ENCODE measurements around the gene RIC8B.
A peak's percentile ranks its signal among the peaks of the same experiment; 100 is the strongest.

RIC8B gene

GRCh38 chr12:106900554-106900953, 126.1 kb downstream of the RIC8B start:
- no peak overlapping the region for H2BK12ac ChIP-seq (ENCODE audit: low read length)
- H3K4me2 ChIP-seq (ENCODE audit: insufficient read depth, low read length, poor library complexity, severe bottlenecking): no peak overlapping the region
- H3K9me3 ChIP-seq (replicated peaks in 1 of 2; ENCODE audit: control insufficient read depth in 2 of 2, insufficient read depth in 1 of 2, low read depth in 1 of 2, low read length in 2 of 2): no peaks in the 10 kb centered on the region
- no peak overlapping the region for H4K8ac ChIP-seq (ENCODE audit: low read depth, low read length)
- H3K27me3 ChIP-seq (ENCODE audit: control insufficient read depth in 3 of 3, insufficient read depth in 3 of 3, low read depth in 1 of 3, low read length in 3 of 3): peaks cover 0 to 2% (median 0%) of the 10 kb centered on the region in 3 experiments
- no peaks in the 10 kb centered on the region for H3K79me1 ChIP-seq (ENCODE audit: low read depth, low read length)
- H2BK5ac ChIP-seq (ENCODE audit: low read length): no peak overlapping the region
- no peaks in the 10 kb centered on the region for H3K36me3 ChIP-seq (replicated peaks in 1 of 2; ENCODE audit: control insufficient read depth in 2 of 2, insufficient read depth in 2 of 2, low read length in 2 of 2)
- no peak overlapping the region for H2BK120ac ChIP-seq (ENCODE audit: low read depth, low read length)
- H3K18ac ChIP-seq (ENCODE audit: low read length): no peak overlapping the region
- no CpG with 5 or more reads among the region's 6 CpGs for WGBS, 2 donors (ENCODE audit: extremely low coverage in 2 of 2, insufficient read length in 2 of 2, insufficient replicate concordance in 1 of 2)
- no peak overlapping the region for H3K9ac ChIP-seq (ENCODE audit: low read depth, low read length, poor library complexity)
- peaks cover 7 to 27% of the 10 kb centered on the region in 2 donors for H3K4me1 ChIP-seq (ENCODE audit: control insufficient read depth in 2 of 2, insufficient read depth in 1 of 2, low read depth in 1 of 2, low read length in 2 of 2)
- DNase-seq (ENCODE audit: low spot score): no peak
- H2AFZ ChIP-seq (ENCODE audit: low read length): no peak overlapping the region
- no peak overlapping the region for H3K14ac ChIP-seq (ENCODE audit: low read length)
- no peak overlapping the region for H3K4me3 ChIP-seq (ENCODE audit: low read length in 2 of 2)
- no peak overlapping the region for H3K4ac ChIP-seq (ENCODE audit: low read length)
- no peak overlapping the region for H3K27ac ChIP-seq (replicated peaks; ENCODE audit: low read length)
- no peak overlapping the region for H3K23ac ChIP-seq (ENCODE audit: low read depth, low read length, poor library complexity)
- H2AK5ac ChIP-seq (ENCODE audit: low read depth, low read length): no peak overlapping the region
- H2BK15ac ChIP-seq (ENCODE audit: low read length): no peak overlapping the region
- no peak overlapping the region for H4K91ac ChIP-seq (ENCODE audit: low read depth, low read length, poor library complexity)

- Histone ChIP-seq H2BK15ac (ENCODE audit: low read length) (no peak overlapping the region), H2AFZ (ENCODE audit: low read length) (no peak overlapping the region), H3K27ac (replicated peaks; ENCODE audit: low read length) (no peak overlapping the region), H3K9me3 (replicated peaks in 1 of 2; ENCODE audit: control insufficient read depth in 2 of 2, insufficient read depth in 1 of 2, low read depth in 1 of 2, low read length in 2 of 2) (no peaks in the 10 kb centered on the region), H2BK120ac (ENCODE audit: low read depth, low read length) (no peak overlapping the region), H3K4me1 (ENCODE audit: control insufficient read depth in 2 of 2, insufficient read depth in 1 of 2, low read depth in 1 of 2, low read length in 2 of 2) (peaks cover 7 to 27% of the 10 kb centered on the region in 2 donors), H4K91ac (ENCODE audit: low read depth, low read length, poor library complexity) (no peak overlapping the region), H3K36me3 (replicated peaks in 1 of 2; ENCODE audit: control insufficient read depth in 2 of 2, insufficient read depth in 2 of 2, low read length in 2 of 2) (no peaks in the 10 kb centered on the region), H3K4me3 (ENCODE audit: low read length in 2 of 2) (no peak overlapping the region), H3K4ac (ENCODE audit: low read length) (no peak overlapping the region), H4K8ac (ENCODE audit: low read depth, low read length) (no peak overlapping the region), H3K4me2 (ENCODE audit: insufficient read depth, low read length, poor library complexity, severe bottlenecking) (no peak overlapping the region), H2BK12ac (ENCODE audit: low read length) (no peak overlapping the region), H3K9ac (ENCODE audit: low read depth, low read length, poor library complexity) (no peak overlapping the region), H3K14ac (ENCODE audit: low read length) (no peak overlapping the region), H3K79me1 (ENCODE audit: low read depth, low read length) (no peaks in the 10 kb centered on the region), H3K27me3 (ENCODE audit: control insufficient read depth in 3 of 3, insufficient read depth in 3 of 3, low read depth in 1 of 3, low read length in 3 of 3) (peaks cover 0 to 2% (median 0%) of the 10 kb centered on the region in 3 experiments), H3K23ac (ENCODE audit: low read depth, low read length, poor library complexity) (no peak overlapping the region), H2AK5ac (ENCODE audit: low read depth, low read length) (no peak overlapping the region), H2BK5ac (ENCODE audit: low read length) (no peak overlapping the region), H3K18ac (ENCODE audit: low read length) (no peak overlapping the region)
- WGBS, 2 donors (ENCODE audit: extremely low coverage in 2 of 2, insufficient read length in 2 of 2, insufficient replicate concordance in 1 of 2): no CpG with 5 or more reads among the region's 1 CpG
- no peak for DNase-seq (ENCODE audit: low spot score)
Measured at GRCh38 chr12:106901276-106901675, 126.8 kb downstream of the RIC8B start.

GRCh38 chr12:106902053-106902452, 127.6 kb downstream of the RIC8B start:
- no peak overlapping the region for H4K91ac ChIP-seq (ENCODE audit: low read depth, low read length, poor library complexity)
- H3K36me3 ChIP-seq (replicated peaks in 1 of 2; ENCODE audit: control insufficient read depth in 2 of 2, insufficient read depth in 2 of 2, low read length in 2 of 2): no peaks in the 10 kb centered on the region
- H3K9ac ChIP-seq (ENCODE audit: low read depth, low read length, poor library complexity): no peak overlapping the region
- H3K27me3 ChIP-seq (ENCODE audit: control insufficient read depth in 3 of 3, insufficient read depth in 3 of 3, low read depth in 1 of 3, low read length in 3 of 3): peaks cover 0 to 2% (median 0%) of the 10 kb centered on the region in 3 experiments
- no peak overlapping the region for H3K27ac ChIP-seq (replicated peaks; ENCODE audit: low read length)
- H3K18ac ChIP-seq (ENCODE audit: low read length): no peak overlapping the region
- no peak overlapping the region for H2BK5ac ChIP-seq (ENCODE audit: low read length)
- H4K8ac ChIP-seq (ENCODE audit: low read depth, low read length): no peak overlapping the region
- no peaks in the 10 kb centered on the region for H3K9me3 ChIP-seq (replicated peaks in 1 of 2; ENCODE audit: control insufficient read depth in 2 of 2, insufficient read depth in 1 of 2, low read depth in 1 of 2, low read length in 2 of 2)
- WGBS, 2 donors (ENCODE audit: extremely low coverage in 2 of 2, insufficient read length in 2 of 2, insufficient replicate concordance in 1 of 2): no CpG with 5 or more reads among the region's 11 CpGs
- peaks cover 7 to 27% of the 10 kb centered on the region in 2 donors for H3K4me1 ChIP-seq (ENCODE audit: control insufficient read depth in 2 of 2, insufficient read depth in 1 of 2, low read depth in 1 of 2, low read length in 2 of 2)
- H2BK120ac ChIP-seq (ENCODE audit: low read depth, low read length): no peak overlapping the region
- no peak overlapping the region for H2BK12ac ChIP-seq (ENCODE audit: low read length)
- H2AFZ ChIP-seq (ENCODE audit: low read length): no peak overlapping the region
- no peak overlapping the region for H3K4me2 ChIP-seq (ENCODE audit: insufficient read depth, low read length, poor library complexity, severe bottlenecking)
- no peak overlapping the region for H2BK15ac ChIP-seq (ENCODE audit: low read length)
- no peak overlapping the region for H3K23ac ChIP-seq (ENCODE audit: low read depth, low read length, poor library complexity)
- H3K4ac ChIP-seq (ENCODE audit: low read length): no peak overlapping the region
- H3K79me1 ChIP-seq (ENCODE audit: low read depth, low read length): no peaks in the 10 kb centered on the region
- H3K14ac ChIP-seq (ENCODE audit: low read length): no peak overlapping the region
- no peak for DNase-seq (ENCODE audit: low spot score)
- no peak overlapping the region for H3K4me3 ChIP-seq (ENCODE audit: low read length in 2 of 2)
- H2AK5ac ChIP-seq (ENCODE audit: low read depth, low read length): no peak overlapping the region

- H3K27me3 ChIP-seq (ENCODE audit: control insufficient read depth in 3 of 3, insufficient read depth in 3 of 3, low read depth in 1 of 3, low read length in 3 of 3): peaks cover 0 to 2% (median 0%) of the 10 kb centered on the region in 3 experiments
- H3K23ac ChIP-seq (ENCODE audit: low read depth, low read length, poor library complexity): no peak overlapping the region
- H2BK12ac ChIP-seq (ENCODE audit: low read length): no peak overlapping the region
- peak overlapping the region; percentile 95 for H3K4me2 ChIP-seq (ENCODE audit: insufficient read depth, low read length, poor library complexity, severe bottlenecking)
- H2AK5ac ChIP-seq (ENCODE audit: low read depth, low read length): no peak overlapping the region
- no peak overlapping the region for H3K27ac ChIP-seq (replicated peaks; ENCODE audit: low read length)
- DNase-seq (ENCODE audit: low spot score): peak; percentile 54
- H2BK15ac ChIP-seq (ENCODE audit: low read length): no peak overlapping the region
- H4K91ac ChIP-seq (ENCODE audit: low read depth, low read length, poor library complexity): no peak overlapping the region
- no peak overlapping the region for H4K8ac ChIP-seq (ENCODE audit: low read depth, low read length)
- H2BK5ac ChIP-seq (ENCODE audit: low read length): no peak overlapping the region
- peak overlapping the region; percentile 93 for H2AFZ ChIP-seq (ENCODE audit: low read length)
- H3K4ac ChIP-seq (ENCODE audit: low read length): no peak overlapping the region
- H3K4me1 ChIP-seq (ENCODE audit: control insufficient read depth in 2 of 2, insufficient read depth in 1 of 2, low read depth in 1 of 2, low read length in 2 of 2): peaks cover 7 to 14% of the 10 kb centered on the region in 2 donors
- no peaks in the 10 kb centered on the region for H3K79me1 ChIP-seq (ENCODE audit: low read depth, low read length)
- H3K36me3 ChIP-seq (replicated peaks in 1 of 2; ENCODE audit: control insufficient read depth in 2 of 2, insufficient read depth in 2 of 2, low read length in 2 of 2): no peaks in the 10 kb centered on the region
- no peak overlapping the region for H2BK120ac ChIP-seq (ENCODE audit: low read depth, low read length)
- H3K9me3 ChIP-seq (replicated peaks in 1 of 2; ENCODE audit: control insufficient read depth in 2 of 2, insufficient read depth in 1 of 2, low read depth in 1 of 2, low read length in 2 of 2): no peaks in the 10 kb centered on the region
- no CpG with 5 or more reads among the region's 28 CpGs for WGBS, 2 donors (ENCODE audit: extremely low coverage in 2 of 2, insufficient read length in 2 of 2, insufficient replicate concordance in 1 of 2)
- no peak overlapping the region for H3K14ac ChIP-seq (ENCODE audit: low read length)
- no peak overlapping the region for H3K18ac ChIP-seq (ENCODE audit: low read length)
- H3K9ac ChIP-seq (ENCODE audit: low read depth, low read length, poor library complexity): no peak overlapping the region
- peak overlapping the region; percentile 28 to 43 for H3K4me3 ChIP-seq (ENCODE audit: low read length in 2 of 2)
Measured at GRCh38 chr12:106903241-106903945, 128.9 kb downstream of the RIC8B start.
